HepG2 (cell line): ENCODE data around the gene HTR1D. TPM values are rescaled to one million over a fixed set of nuclear protein-coding genes. Genes with fewer than 3 reads are reported as not detected.

ENCODE experiments used
- ATAC-seq: fragments of 200-7000 bp; cut with Tn5 transposase; 3 replicates; pipeline ENCODE4 v1.9.1; 2020; ENCODE audit warnings: mild to moderate bottlenecking, moderate library complexity
- BruUV-seq: library from RNA; stranded (reverse); fragments of 400-500 nt; replicated peaks from 2 replicates; lab custom pipeline; 2021; lab: Mats Ljungman, UMichigan
- CTCF ChIA-PET: fragments of 300-600 bp; formaldehyde crosslinking; extraction: SDS; loops from one replicate; lab custom pipeline; 2021; ENCODE audit warnings: low total read pairs, inconsistent platforms, low intra/inter-chr PET ratio; lab: Yijun Ruan, JAX
- POLR2A ChIA-PET: fragments of 350-600 bp; sonication (Branson Sonifier 250); formaldehyde crosslinking; loops from one replicate; lab custom pipeline; 2020; ENCODE audit warnings: antibody characterized with exemption, inconsistent platforms; lab: Yijun Ruan, JAX
- DNase-seq: peaks from one replicate; pipeline ENCODE4 v3.0.0-alpha.2; 2015; ENCODE audit warnings: low spot score
- FAIRE-seq: peaks from 3 replicates; lab custom pipeline; 2011; peaks lifted over from hg19 to GRCh38; lab: Jason Lieb, UNC
- H2AFZ ChIP-seq: one replicate; pipeline ENCODE4 v1.6.1; 2011; ENCODE audit warnings: low read length, inconsistent platforms
- H3K27ac ChIP-seq: fragments of 300-600 bp; 3 replicates; pipeline ENCODE4 v1.8.0; 2011; ENCODE audit warnings: mixed run types, mild to moderate bottlenecking, mixed read lengths, low read length, inconsistent platforms; ENCODE audit not compliant: insufficient read depth; ENCODE audit errors: extremely low read length
- H3K27me3 ChIP-seq, 2 experiments: fragments of 200-600 bp in 1 of 2; 2 replicates in 1 of 2; 3 replicates in 1 of 2; pipeline versions ENCODE4 v1.6.0 to v1.8.0; 2011; ENCODE audit warnings: low read length in 2 of 2, mild to moderate bottlenecking in 2 of 2, moderate library complexity in 2 of 2, inconsistent platforms in 1 of 2; ENCODE audit not compliant: insufficient read depth in 2 of 2, control insufficient read depth in 1 of 2
- H3K36me3 ChIP-seq, 2 experiments: fragments of 200-600 bp in 1 of 2; replicated peaks in 1 of 2; 2 replicates in 1 of 2; 3 replicates in 1 of 2; pipeline versions ENCODE4 v1.5.1 to v1.8.0; 2011; ENCODE audit warnings: low read length in 2 of 2, inconsistent platforms in 1 of 2; ENCODE audit not compliant: insufficient read depth in 2 of 2, control insufficient read depth in 1 of 2
- H3K4me1 ChIP-seq: 2 replicates; pipeline ENCODE4 v1.5.1; 2012; ENCODE audit warnings: low read length, inconsistent platforms; ENCODE audit not compliant: insufficient read depth
- H3K4me2 ChIP-seq: 2 replicates; pipeline ENCODE4 v1.6.0; 2011; ENCODE audit warnings: low read depth, low read length, inconsistent platforms
- H3K4me3 ChIP-seq, 3 experiments: fragments of 200-600 bp in 1 of 3; sonication (generic), shearing (Covaris generic) in 1 of 3; replicated peaks in 1 of 3; 2 replicates each; pipeline ENCODE4 v1.5.1; 2011 to 2016; ENCODE audit warnings: low read length in 3 of 3, inconsistent platforms in 2 of 3, low read depth in 2 of 3, mild to moderate bottlenecking in 2 of 3, control low read depth in 1 of 3, mixed read lengths in 1 of 3; ENCODE audit not compliant: insufficient read depth in 1 of 3
- H3K79me2 ChIP-seq: one replicate; pipeline ENCODE4 v1.6.1; 2011; ENCODE audit warnings: low read length, inconsistent platforms; ENCODE audit not compliant: insufficient read depth
- H3K9ac ChIP-seq: 2 replicates; pipeline ENCODE4 v1.6.0; 2011; ENCODE audit warnings: mild to moderate bottlenecking, low read depth, low read length, inconsistent platforms; ENCODE audit not compliant: insufficient read depth
- H3K9me3 ChIP-seq: 2 replicates; pipeline ENCODE4 v1.5.1; 2012; ENCODE audit warnings: mild to moderate bottlenecking, low read length
- H4K20me1 ChIP-seq: 2 replicates; pipeline ENCODE4 v1.6.0; 2011; ENCODE audit warnings: inconsistent platforms, mild to moderate bottlenecking, low read length, moderate library complexity; ENCODE audit not compliant: insufficient read depth
- GABPA ChIP-seq, 2 experiments: IDR thresholded peaks; 2 replicates each; pipeline ENCODE4 v1.6.1; 2011 to 2016; ENCODE audit warnings: low read depth in 2 of 2, low read length in 1 of 2, missing biosample characterization in 1 of 2, missing genetic modification characterization in 1 of 2
- HOXA3 ChIP-seq: sonication (generic); formaldehyde crosslinking; IDR thresholded peaks from 2 replicates; pipeline ENCODE4 v1.5.0; 2020; ENCODE audit warnings: missing genetic modification reagents
- HOXD1 ChIP-seq: sonication (generic); formaldehyde crosslinking; IDR thresholded peaks from 2 replicates; pipeline ENCODE4 v1.5.0; 2020; ENCODE audit warnings: missing genetic modification reagents
- IKZF1 ChIP-seq: fragments of 450-650 bp; IDR thresholded peaks from 2 replicates; pipeline ENCODE4 v1.7.1; 2016
- KDM1A ChIP-seq: IDR thresholded peaks from 2 replicates; pipeline ENCODE4 v1.6.1; 2016; ENCODE audit warnings: missing compliant biosample characterization
- MXI1 ChIP-seq: IDR thresholded peaks from 3 replicates; pipeline ENCODE4 v1.6.1; 2012; ENCODE audit warnings: low read depth, low read length, inconsistent platforms, borderline replicate concordance
- MYNN ChIP-seq: sonication (generic); formaldehyde crosslinking; IDR thresholded peaks from 2 replicates; pipeline ENCODE4 v1.4.0; 2020; ENCODE audit warnings: mild to moderate bottlenecking, low read depth, missing genetic modification reagents
- REL ChIP-seq: sonication (generic); formaldehyde crosslinking; conservative IDR thresholded peaks from 2 replicates; pipeline ENCODE4 v1.8.0; 2022; ENCODE audit warnings: mild to moderate bottlenecking, missing genetic modification reagents, moderate library complexity
- REXO4 ChIP-seq: sonication (generic); formaldehyde crosslinking; IDR thresholded peaks from 2 replicates; pipeline ENCODE4 v1.8.0; 2022; ENCODE audit warnings: missing genetic modification reagents, mild to moderate bottlenecking, borderline replicate concordance
- SP5 ChIP-seq: IDR thresholded peaks from 2 replicates; pipeline ENCODE4 v1.6.1; 2016; ENCODE audit warnings: low read depth, borderline replicate concordance
- SRSF4 ChIP-seq: fragments of 200-400 bp; formaldehyde crosslinking; IDR thresholded peaks from one replicate; pipeline ENCODE4 v1.6.1; 2018; ENCODE audit warnings: mild to moderate bottlenecking, low read depth, low read length, moderate library complexity; ENCODE audit not compliant: poor library complexity, severe bottlenecking
- TBP ChIP-seq: sonication (generic); formaldehyde crosslinking; IDR thresholded peaks from 2 replicates; pipeline ENCODE4 v1.5.0; 2020; ENCODE audit warnings: missing genetic modification reagents
- ZFYVE20 ChIP-seq: sonication (generic); formaldehyde crosslinking; IDR thresholded peaks from 2 replicates; pipeline ENCODE4 v1.8.0; 2023; ENCODE audit warnings: low read depth, mild to moderate bottlenecking, moderate library complexity, missing genetic modification reagents, borderline replicate concordance
- ZNF101 ChIP-seq: sonication (generic); formaldehyde crosslinking; IDR thresholded peaks from 2 replicates; pipeline ENCODE4 v1.4.0; 2020; ENCODE audit warnings: mild to moderate bottlenecking, low read depth, missing genetic modification reagents, borderline replicate concordance
- ZNF503 ChIP-seq: sonication (generic); formaldehyde crosslinking; IDR thresholded peaks from 2 replicates; pipeline ENCODE4 v1.4.0; 2020; ENCODE audit warnings: missing genetic modification reagents
- ZNF530 ChIP-seq: sonication (generic); formaldehyde crosslinking; IDR thresholded peaks from 2 replicates; pipeline ENCODE4 v1.5.0; 2020; ENCODE audit warnings: low read depth, mild to moderate bottlenecking, missing genetic modification reagents
- ZNF574 ChIP-seq: sonication (generic); formaldehyde crosslinking; IDR thresholded peaks from 2 replicates; pipeline ENCODE4 v1.4.0; 2020; ENCODE audit warnings: missing genetic modification reagents
- WGBS: methylation state at CpG from one replicate; pipeline ENCODE4 v1.1.6; 2017; ENCODE audit warnings: low lambda C conversion rate; 5-methylcytosine and 5-hydroxymethylcytosine counted together
- in situ Hi-C: cut with HindIII; loops from 2 replicates; pipeline ENCODE4 v1.10.0; 2017; ENCODE audit warnings: low pct_unique_long_range_greater_than_20kb; ENCODE audit not compliant: extremely low pct_ligation_motif_present
- intact Hi-C: fragments of 100-400 bp; cut with micrococcal nuclease; formaldehyde crosslinking; loops from one replicate; pipeline ENCODE4 v1.10.0; 2022; ENCODE audit not compliant: unreplicated experiment
- polyA plus RNA-seq, 8 experiments: library from polyadenylated mRNA; depleted of rRNA in 3 of 8; stranded (reverse) in 7 of 8; unstranded in 1 of 8; fragments of >200 nt; fragmentation: Illumina TruSeq in 4 of 8; extraction: Trizol in 4 of 8; gene quantifications; 2 replicates each; pipeline versions ENCODE4 v1.2.1 to v1.2.3, GENCODE V29; 2011 to 2016; ENCODE audit warnings: low read depth in 4 of 8, missing spikeins in 1 of 8, mixed read lengths in 1 of 8; ENCODE audit not compliant: insufficient read depth in 1 of 8
- total RNA-seq, 5 experiments: library from RNA; depleted of rRNA; stranded (reverse); fragments of >200 nt; fragmentation: Illumina TruSeq; extraction: Trizol; gene quantifications; 2 replicates each; pipeline ENCODE4 v1.2.3, GENCODE V29; 2016; ENCODE audit warnings: low read depth in 1 of 5
- TF ChIP-seq, protein P1 (sequence below): IDR thresholded peaks from 2 replicates; pipeline ENCODE4 v1.6.1; 2018; ENCODE audit warnings: missing genetic modification reagents, mild to moderate bottlenecking, missing compliant biosample characterization

HTR1D gene
- total and polyA plus RNA-seq, 2 of the 13 experiments (the other 11 are each of a cell fraction or from before 2014, with no cell fraction given): 0.04 to 0.07 TPM

DNA sequence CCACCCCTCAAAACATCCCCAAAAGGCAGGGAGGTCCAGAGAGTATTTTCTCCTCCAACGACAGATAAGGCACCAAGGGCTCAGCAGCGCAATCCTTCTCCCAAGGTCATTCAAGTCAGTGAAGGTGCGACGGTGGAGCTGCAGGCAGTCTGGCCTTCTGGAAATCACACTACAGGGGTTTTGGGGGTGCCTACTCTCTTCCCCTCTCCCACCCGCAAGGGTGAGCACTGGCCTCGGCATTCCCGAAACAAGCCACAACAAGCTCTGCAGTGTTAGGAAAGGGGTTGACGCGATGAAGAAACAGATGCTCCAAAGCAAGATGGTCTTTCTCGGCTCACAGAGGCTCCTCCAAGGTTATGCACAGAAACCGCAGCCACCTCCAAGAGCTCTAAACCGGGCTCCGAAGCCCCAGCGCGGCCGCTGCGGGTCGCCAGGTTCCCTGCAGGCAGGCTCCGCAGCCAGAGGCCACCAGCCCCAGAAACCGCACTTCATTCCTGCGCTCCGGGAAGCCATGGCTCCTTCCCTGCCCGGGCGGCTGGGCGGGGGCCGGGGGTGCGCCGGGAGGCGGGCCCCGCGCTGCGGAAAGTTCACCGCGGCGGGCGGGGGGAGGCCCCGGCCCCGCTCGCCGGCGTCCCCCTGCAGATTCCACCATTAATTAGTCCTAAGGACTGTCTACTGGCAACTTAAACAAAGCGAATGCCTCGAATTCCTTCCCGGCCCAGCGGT lies 49.8 kb downstream of the HTR1D start:
- Histone ChIP-seq H3K4me3 (peak overlapping the region; percentile 95 to 100 (median 96)), H2AFZ (no peak overlapping the region), H3K9ac (peak overlapping the region; percentile 85), H3K36me3 (no peaks in the 10 kb centered on the region), H3K9me3 (no peaks in the 10 kb centered on the region), H3K4me2 (peak overlapping the region; percentile 87), H3K79me2 (peaks cover 49% of the 10 kb centered on the region), H3K4me1 (peaks cover 55% of the 10 kb centered on the region), H3K27ac (peak overlapping the region; percentile 86), H3K27me3 (no peaks in the 10 kb centered on the region; a peak in 1 of 5 replicates), H4K20me1 (peaks cover 11% of the 10 kb centered on the region)
- BruUV-seq: no TSS peak
- intact Hi-C loops (loop anchor here (1.0 kb wide), 1 partner anchor 52 kb away; no protein-coding TSS in a partner anchor), in situ Hi-C loops (no loop called here)
- ATAC-seq (peak; percentile 72), FAIRE-seq (no peak), DNase-seq (peak; percentile 50)
- ChIA-PET POLR2A (interaction anchor here (0.9 to 2.1 kb wide), 3 partner anchors 11 to 53 kb away, joined by 3 to 5 read pairs (median 3); no protein-coding TSS in a partner anchor), CTCF (no interaction called here)
- WGBS: 2% methylated on average over 16 of the region's 45 CpGs
- TF ChIP-seq MXI1 (no peak), ZFYVE20 (no peak), ZNF530 (CRISPR knock-in tag) (no peak), ZNF574 (0 out of 2 replicates have a peak, but pooled peaks have one; percentile 35), MYNN (CRISPR knock-in tag) (no peak), SP5 (CRISPR knock-in tag) (0 out of 2 replicates have a peak, but pooled peaks have one; percentile 12), GABPA (IDR thresholded peaks at IDR 0.05; ENCODE audit: low read depth, low read length) (no peak), GABPA (CRISPR knock-in tag; IDR thresholded peaks at IDR 0.05; ENCODE audit: low read depth) (0 out of 2 replicates have a peak, but pooled peaks have one; percentile 3), SRSF4 (no peak), KDM1A (CRISPR knock-in tag) (no peak), REXO4 (CRISPR knock-in tag) (no peak), TBP (CRISPR knock-in tag) (no peak), ZNF503 (CRISPR knock-in tag) (no peak), REL (CRISPR knock-in tag) (no peak), HOXA3 (CRISPR knock-in tag) (peak; percentile 35; the same call in 1 of the 2 replicates), ZNF101 (CRISPR knock-in tag) (no peak), HOXD1 (CRISPR knock-in tag) (no peak), IKZF1 (no peak)
- TF ChIP-seq, protein P1, sequence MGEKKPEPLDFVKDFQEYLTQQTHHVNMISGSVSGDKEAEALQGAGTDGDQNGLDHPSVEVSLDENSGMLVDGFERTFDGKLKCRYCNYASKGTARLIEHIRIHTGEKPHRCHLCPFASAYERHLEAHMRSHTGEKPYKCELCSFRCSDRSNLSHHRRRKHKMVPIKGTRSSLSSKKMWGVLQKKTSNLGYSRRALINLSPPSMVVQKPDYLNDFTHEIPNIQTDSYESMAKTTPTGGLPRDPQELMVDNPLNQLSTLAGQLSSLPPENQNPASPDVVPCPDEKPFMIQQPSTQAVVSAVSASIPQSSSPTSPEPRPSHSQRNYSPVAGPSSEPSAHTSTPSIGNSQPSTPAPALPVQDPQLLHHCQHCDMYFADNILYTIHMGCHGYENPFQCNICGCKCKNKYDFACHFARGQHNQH (CRISPR knock-in tag): peak; percentile 37; the same call in 1 of the 2 replicates
